ENCODE data around the gene OTUB1. TPM values are rescaled to one million over a fixed set of nuclear protein-coding genes. Genes with fewer than 3 reads are reported as not detected.

OTUB1 gene
- total and polyA plus RNA-seq, 2 of the 13 experiments (the other 11 are each of a cell fraction or from before 2014, with no cell fraction given): 58.8 to 130 TPM

- TF ChIP-seq NR1H2 (CRISPR knock-in tag; IDR thresholded peaks at IDR 0.05; ENCODE audit: borderline replicate concordance, low read depth): no peak
- TF ChIP-seq ZBTB7B (CRISPR knock-in tag; IDR thresholded peaks at IDR 0.05): peak; percentile 85; the same call in 1 of the 2 replicates
- TF ChIP-seq SOX6 (IDR thresholded peaks at IDR 0.05): no peak
- TF ChIP-seq SOX6 (CRISPR knock-in tag; IDR thresholded peaks at IDR 0.05): 0 out of 2 replicates have a peak, but pooled peaks have one; percentile 10
- no peak; the same call in 1 of the 2 replicates for TF ChIP-seq HOXA5 (CRISPR knock-in tag; IDR thresholded peaks at IDR 0.05)
- no peak for TF ChIP-seq MED13 (CRISPR knock-in tag; IDR thresholded peaks at IDR 0.05)
- TF ChIP-seq PRMT3 (CRISPR knock-in tag; IDR thresholded peaks at IDR 0.05; ENCODE audit: borderline replicate concordance, low read depth): no peak
- 0 out of 2 replicates have a peak, but pooled peaks have one; percentile 39 for TF ChIP-seq ZNF772 (CRISPR knock-in tag; IDR thresholded peaks at IDR 0.05)
- no peak for TF ChIP-seq ZNF547 (CRISPR knock-in tag; IDR thresholded peaks at IDR 0.05)
- no peak for TF ChIP-seq ZNF205 (CRISPR knock-in tag; IDR thresholded peaks at IDR 0.05)
- TF ChIP-seq SRY (CRISPR knock-in tag; IDR thresholded peaks at IDR 0.05): 0 out of 2 replicates have a peak, but pooled peaks have one; percentile 1
- no peak for TF ChIP-seq ZNF720 (CRISPR knock-in tag; IDR thresholded peaks at IDR 0.05)
- TF ChIP-seq, protein P1, sequence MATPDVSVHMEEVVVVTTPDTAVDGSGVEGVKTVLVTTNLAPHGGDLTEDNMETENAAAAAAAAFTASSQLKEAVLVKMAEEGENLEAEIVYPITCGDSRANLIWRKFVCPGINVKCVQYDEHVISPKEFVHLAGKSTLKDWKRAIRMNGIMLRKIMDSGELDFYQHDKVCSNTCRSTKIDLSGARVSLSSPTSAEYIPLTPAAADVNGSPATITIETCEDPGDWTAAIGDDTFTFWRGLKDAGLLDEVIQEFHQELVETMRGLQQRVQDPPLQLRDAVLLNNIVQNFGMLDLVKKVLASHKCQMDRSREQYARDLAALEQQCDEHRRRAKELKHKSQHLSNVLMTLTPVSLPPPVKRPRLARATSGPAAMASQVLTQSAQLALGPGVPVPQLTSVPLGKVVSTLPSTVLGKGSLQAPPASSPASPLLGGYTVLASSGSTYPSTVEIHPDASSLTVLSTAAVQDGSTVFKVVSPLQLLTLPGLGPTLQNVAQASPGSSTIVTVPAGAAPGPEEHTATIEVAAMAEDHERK (CRISPR knock-in tag; IDR thresholded peaks at IDR 0.05; ENCODE audit: low read depth): peak; percentile 56
- no peak for TF ChIP-seq ZNF879 (CRISPR knock-in tag; IDR thresholded peaks at IDR 0.05)
- TF ChIP-seq NFATC3 (CRISPR knock-in tag; IDR thresholded peaks at IDR 0.05): no peak
- peak; percentile 32 for TF ChIP-seq RBM39 (IDR thresholded peaks at IDR 0.05; ENCODE audit: low read depth, low read length, poor library complexity, severe bottlenecking)
- TF ChIP-seq IKZF4 (CRISPR knock-in tag; IDR thresholded peaks at IDR 0.05; ENCODE audit: borderline replicate concordance, low read depth, not compliant biosample characterization): no peak
- TF ChIP-seq ZNF572 (CRISPR knock-in tag; IDR thresholded peaks at IDR 0.05): no peak
- TF ChIP-seq SMAD3 (CRISPR knock-in tag; IDR thresholded peaks at IDR 0.05): no peak; the same call in 1 of the 2 replicates
- no peak for TF ChIP-seq ZNF136 (CRISPR knock-in tag; IDR thresholded peaks at IDR 0.05; ENCODE audit: low read depth)
- no peak for TF ChIP-seq NFIB (CRISPR knock-in tag; IDR thresholded peaks at IDR 0.05; ENCODE audit: borderline replicate concordance)
- no peak for TF ChIP-seq ATF5 (CRISPR knock-in tag; IDR thresholded peaks at IDR 0.05; ENCODE audit: low read depth)
- no peak for TF ChIP-seq STAG1 (CRISPR knock-in tag; IDR thresholded peaks at IDR 0.05)
- TF ChIP-seq ZSCAN20 (CRISPR knock-in tag; IDR thresholded peaks at IDR 0.05; ENCODE audit: borderline replicate concordance): no peak
- 0 out of 4 replicates have a peak, but pooled peaks of 1 of the 2 experiments have one; percentile 20 for TF ChIP-seq EP300 (IDR thresholded peaks at IDR 0.05; ENCODE audit: low read depth in 2 of 2, low read length in 2 of 2)
- 0 out of 2 replicates have a peak, but pooled peaks have one; percentile 8 for TF ChIP-seq EP300 (CRISPR knock-in tag; IDR thresholded peaks at IDR 0.05; ENCODE audit: borderline replicate concordance)
- TF ChIP-seq, protein P2, sequence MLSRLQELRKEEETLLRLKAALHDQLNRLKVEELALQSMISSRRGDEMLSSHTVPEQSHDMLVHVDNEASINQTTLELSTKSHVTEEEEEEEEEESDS (CRISPR knock-in tag; IDR thresholded peaks at IDR 0.05; ENCODE audit: borderline replicate concordance): no peak
- no peak for TF ChIP-seq ZNF672 (CRISPR knock-in tag; IDR thresholded peaks at IDR 0.05)
- peak; percentile 46; the same call in 1 of the 2 replicates for TF ChIP-seq YEATS4 (CRISPR knock-in tag; IDR thresholded peaks at IDR 0.05; ENCODE audit: borderline replicate concordance)
Observed at GRCh38 chr11:63938479-63939396, 47.5 kb upstream of the OTUB1 start, which contains the start of gene NAA40 (continued).
